Small intestine (tissue), 7 donors: Measurements from ENCODE around the gene WNT4. TPM values are rescaled to one million over a fixed set of nuclear protein-coding genes. Genes with fewer than 3 reads are reported as not detected.

Experiments used
- DNase-seq, 2 donors: peaks; one replicate each; pipeline versions ENCODE4 v3.0.0 to v3.0.0-alpha.2; 2013
- FAIRE-seq: peaks from 2 replicates; lab custom pipeline; 2012; peaks lifted over from hg19 to GRCh38; lab: Jason Lieb, UNC
- H3K27ac ChIP-seq, 3 donors: one replicate each; pipeline ENCODE4 v1.5.1; 2013; ENCODE audit warnings: low read length in 2 of 3, mild to moderate bottlenecking in 2 of 3, control low read depth in 1 of 3, inconsistent platforms in 1 of 3, low read depth in 1 of 3, moderate library complexity in 1 of 3
- H3K27me3 ChIP-seq, 3 donors: one replicate each; pipeline ENCODE4 v1.6.1; 2013; ENCODE audit warnings: low read length in 3 of 3, inconsistent platforms in 1 of 3; ENCODE audit not compliant: control insufficient read depth in 3 of 3, insufficient read depth in 3 of 3
- H3K36me3 ChIP-seq, 3 donors: one replicate each; pipeline ENCODE4 v1.6.1; 2013; ENCODE audit warnings: low read length in 3 of 3, inconsistent platforms in 1 of 3, low read depth in 1 of 3, mild to moderate bottlenecking in 1 of 3, moderate library complexity in 1 of 3; ENCODE audit not compliant: control insufficient read depth in 3 of 3, insufficient read depth in 2 of 3
- H3K4me1 ChIP-seq, 3 donors: one replicate each; pipeline ENCODE4 v1.6.1; 2013; ENCODE audit warnings: low read length in 2 of 3, inconsistent platforms in 1 of 3, low read depth in 1 of 3, mild to moderate bottlenecking in 1 of 3, moderate library complexity in 1 of 3; ENCODE audit not compliant: control insufficient read depth in 3 of 3, insufficient read depth in 2 of 3
- H3K4me3 ChIP-seq, 3 donors: one replicate each; pipeline ENCODE4 v1.5.1; 2013; ENCODE audit warnings: low read length in 3 of 3, control low read depth in 1 of 3, inconsistent platforms in 1 of 3, low read depth in 1 of 3, mild to moderate bottlenecking in 1 of 3, moderate library complexity in 1 of 3
- H3K9me3 ChIP-seq, 2 donors: one replicate each; pipeline ENCODE4 v1.6.1; 2013; ENCODE audit warnings: low read depth in 1 of 2, low read length in 1 of 2; ENCODE audit not compliant: control insufficient read depth in 2 of 2, insufficient read depth in 1 of 2
- WGBS, 3 donors: extraction: QIAGEN DNeasy Blood & Tissue Kit; methylation state at CpG; one replicate each; pipeline ENCODE4 v1.1.7; 2013; 5-methylcytosine and 5-hydroxymethylcytosine counted together
- polyA plus RNA-seq, 4 donors: library from polyadenylated mRNA; stranded (reverse) in 3 of 4; unstranded in 1 of 4; fragments of 200-250 nt in 3 of 4; fragments of 120-200 nt in 1 of 4; gene quantifications; one replicate each; pipeline versions ENCODE4 v1.2.1 to v1.2.3, GENCODE V29; 2013
- donor health status: healthy with polysubstance abuse.
- donor health status: control.
- donor health status: control.
- donor health status: Bipolar disorder and iron deficiency.
- donor health status: healthy.

WNT4 gene
- polyA plus RNA-seq, 4 donors, result 0.81 to 2.3 (median 1.3) TPM; not detected in 1

GRCh38 chr1:22158654-22159053 lies 15.8 kb upstream of the WNT4 start:
- Histone ChIP-seq H3K27ac (no peak overlapping the region), H3K9me3 (no peaks in the 10 kb centered on the region), H3K4me3 (no peak overlapping the region), H3K36me3 (no peaks in the 10 kb centered on the region), H3K27me3 (no peaks in the 10 kb centered on the region), H3K4me1 (peaks cover 0 to 6% (median 0%) of the 10 kb centered on the region in 3 donors)
- 85 to 88% (median 85%) methylated on average over 4 of the region's 4 CpGs for WGBS, 3 donors
- no peak for DNase-seq
- no peak for FAIRE-seq

- H3K27ac ChIP-seq, result no peak overlapping the region
- FAIRE-seq (no peak), DNase-seq (no peak)
- no peaks in the 10 kb centered on the region for H3K9me3 ChIP-seq
- WGBS, 3 donors, result 84 to 91% (median 85%) methylated on average over 9 of the region's 9 CpGs
- no peaks in the 10 kb centered on the region for H3K27me3 ChIP-seq
- no peaks in the 10 kb centered on the region for H3K36me3 ChIP-seq
- H3K4me1 ChIP-seq, result peaks cover 0 to 6% (median 0%) of the 10 kb centered on the region in 3 donors
- H3K4me3 ChIP-seq, result no peak overlapping the region
Observed at GRCh38 chr1:22157359-22157966, 14.6 kb upstream of the WNT4 start.

- Histone ChIP-seq H3K27ac (no peak overlapping the region), H3K36me3 (no peaks in the 10 kb centered on the region), H3K27me3 (no peaks in the 10 kb centered on the region), H3K4me3 (no peak overlapping the region), H3K4me1 (peaks cover 0 to 6% (median 0%) of the 10 kb centered on the region in 3 donors), H3K9me3 (no peaks in the 10 kb centered on the region)
- no peak for FAIRE-seq
- WGBS, 3 donors, result 89 to 94% (median 91%) methylated on average over 3 to 4 of the region's 4 CpGs
- no peak for DNase-seq
Observed at GRCh38 chr1:22155517-22155916, 12.6 kb upstream of the WNT4 start.

GRCh38 chr1:22154626-22155025 lies 11.7 kb upstream of the WNT4 start:
- no peak overlapping the region for H3K27ac ChIP-seq
- FAIRE-seq (no peak), DNase-seq (no peak)
- peaks cover 0 to 2% (median 0%) of the 10 kb centered on the region in 3 donors for H3K27me3 ChIP-seq
- H3K36me3 ChIP-seq, result no peaks in the 10 kb centered on the region
- H3K9me3 ChIP-seq, result no peaks in the 10 kb centered on the region
- H3K4me1 ChIP-seq, result peaks cover 0 to 6% (median 0%) of the 10 kb centered on the region in 3 donors
- WGBS, 3 donors, result 54 to 72% (median 71%) methylated on average over 6 of the region's 6 CpGs
- no peak overlapping the region for H3K4me3 ChIP-seq

GRCh38 chr1:22153660-22154437 lies 11.0 kb upstream of the WNT4 start:
- Histone ChIP-seq H3K9me3 (no peaks in the 10 kb centered on the region), H3K36me3 (no peaks in the 10 kb centered on the region), H3K27ac (no peak overlapping the region), H3K4me3 (no peak overlapping the region), H3K4me1 (peaks cover 0 to 6% (median 0%) of the 10 kb centered on the region in 3 donors), H3K27me3 (peaks cover 0 to 3% (median 2%) of the 10 kb centered on the region in 3 donors)
- 48 to 62% (median 50%) methylated on average over 25 of the region's 25 CpGs for WGBS, 3 donors
- peak in 1 of 2 donors; percentile 41 for DNase-seq
- FAIRE-seq, result no peak

GRCh38 chr1:22150923-22151322 lies 8.0 kb upstream of the WNT4 start:
- no peaks in the 10 kb centered on the region for H3K9me3 ChIP-seq
- FAIRE-seq, result no peak
- WGBS, 3 donors, result 60 to 77% (median 72%) methylated on average over 6 of the region's 6 CpGs

GRCh38 chr1:22142315-22143064 lies 407 bp downstream of the WNT4 start:
- Histone ChIP-seq H3K27me3 (peaks cover 0 to 56% (median 4%) of the 10 kb centered on the region in 3 donors), H3K4me3 (peak overlapping the region in 2 of 3 donors; percentile 29 to 65)
- no peak for FAIRE-seq

More at GRCh38 chr1:22150923-22151322, 8.0 kb upstream of the WNT4 start:
- Histone ChIP-seq H3K27me3 (peaks cover 0 to 12% (median 3%) of the 10 kb centered on the region in 3 donors), H3K27ac (no peak overlapping the region), H3K36me3 (no peaks in the 10 kb centered on the region), H3K4me1 (peaks cover 0 to 6% (median 0%) of the 10 kb centered on the region in 3 donors), H3K4me3 (no peak overlapping the region)
- DNase-seq, result no peak

More at GRCh38 chr1:22142315-22143064, 407 bp downstream of the WNT4 start:
- Histone ChIP-seq H3K4me1 (peaks cover 0 to 9% (median 0%) of the 10 kb centered on the region in 3 donors), H3K9me3 (no peaks in the 10 kb centered on the region), H3K27ac (no peak overlapping the region), H3K36me3 (peaks cover 0 to 3% (median 0%) of the 10 kb centered on the region in 3 donors)
- DNase-seq, result peak in 1 of 2 donors; percentile 55
- WGBS, 3 donors, result 0 to 1% (median 1%) methylated on average over 36 to 102 of the region's 102 CpGs
